Measurements from ENCODE around the gene NUBP2. TPM values are rescaled to one million over a fixed set of nuclear protein-coding genes. Genes with fewer than 3 reads are reported as not detected.

Gene NUBP2
- total and polyA plus RNA-seq, 10 of the 15 experiments (the other 5 are each of a cell fraction or from before 2014, with no cell fraction given) = 1.9 to 129 (median 51.7) TPM

DNA sequence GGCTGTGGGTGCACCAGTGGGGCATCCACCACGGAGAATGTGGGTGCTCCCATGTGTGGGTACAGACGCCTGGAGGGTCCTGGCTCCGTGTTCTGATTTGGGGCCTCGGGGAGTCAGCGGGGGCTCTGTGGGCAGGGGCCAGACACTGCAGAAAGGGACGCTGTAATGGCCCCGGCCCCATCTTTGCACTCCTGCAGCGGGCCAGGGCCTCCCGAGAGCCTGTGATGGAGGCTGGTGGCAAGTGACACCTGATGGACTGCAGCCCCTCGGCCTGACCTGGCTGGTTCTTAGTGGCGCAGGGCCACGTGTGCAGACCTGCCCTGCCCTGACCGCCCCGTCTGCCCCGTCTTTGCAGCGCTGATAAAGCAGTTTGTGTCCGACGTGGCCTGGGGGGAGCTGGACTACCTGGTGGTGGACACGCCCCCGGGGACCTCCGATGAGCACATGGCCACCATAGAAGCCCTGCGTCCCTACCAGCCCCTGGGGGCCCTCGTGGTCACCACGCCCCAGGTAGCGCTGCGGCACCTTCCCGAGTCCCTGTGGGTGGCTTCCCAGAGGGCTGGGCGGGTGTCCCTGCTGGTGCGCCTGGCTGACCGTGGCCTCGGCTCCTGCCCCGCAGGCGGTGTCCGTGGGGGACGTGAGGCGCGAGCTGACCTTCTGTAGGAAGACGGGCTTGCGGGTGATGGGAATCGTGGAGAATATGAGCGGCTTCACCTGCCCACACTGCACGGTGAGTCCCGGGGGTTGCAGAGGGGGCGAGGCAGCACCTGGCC lies 4.7 kb downstream of the NUBP2 start:
- ChIA-PET CTCF (no interaction called here), POLR2A (no interaction called here), SMC1A (ENCODE audit: uncharacterized antibody, unreplicated experiment) (no interaction called here), RAD21 (ENCODE audit: unreplicated experiment) (no interaction called here)
- H3K36me3 ChIP-seq (ENCODE audit: control insufficient read depth in 2 of 2, insufficient read depth in 2 of 2, low read length in 1 of 2) = peaks cover 5 to 12% of the 10 kb centered on the region in 2 experiments; a peak in 3 of 4 replicates
- intact Hi-C loops (cut with micrococcal nuclease; ENCODE audit: unreplicated experiment) (no loop called here), in situ Hi-C loops (cut with MboI) (no loop called here)
- DNase-seq (ENCODE audit: low read depth, low spot score) (no peak), FAIRE-seq (no peak), ATAC-seq (no peak)
- H3K27me3 ChIP-seq (replicated peaks in 1 of 2; ENCODE audit: control insufficient read depth in 2 of 2, insufficient read depth in 2 of 2, low read length in 1 of 2) = no peaks in the 10 kb centered on the region
- no peak overlapping the region for H3K4me2 ChIP-seq (ENCODE audit: control insufficient read depth, insufficient read depth)
- no peaks in the 10 kb centered on the region for H3K9me3 ChIP-seq (replicated peaks; ENCODE audit: control insufficient read depth, insufficient read depth, low read length)
- no TSS peak for BruUV-seq (replicated peaks)
- no peak overlapping the region for H3K9ac ChIP-seq (ENCODE audit: control insufficient read depth, insufficient read depth, low read length)
- H2AFZ ChIP-seq (ENCODE audit: control insufficient read depth, low read depth, low read length) = no peak overlapping the region
- 90% methylated on average over 41 of the region's 44 CpGs for whole genome bisulfite sequencing (ENCODE audit: insufficient coverage, insufficient replicate concordance, low lambda C conversion rate, missing lambda C conversion rate)
- no peaks in the 10 kb centered on the region for H4K20me1 ChIP-seq (ENCODE audit: control insufficient read depth, insufficient read depth)
- H3K27ac ChIP-seq (ENCODE audit: control insufficient read depth, insufficient read depth) = no peak overlapping the region
- no peak overlapping the region for H3K4me3 ChIP-seq
- peaks cover 15% of the 10 kb centered on the region for H3K79me2 ChIP-seq (ENCODE audit: control insufficient read depth, insufficient read depth, low read length)
- H3K4me1 ChIP-seq (ENCODE audit: control insufficient read depth, insufficient read depth, low read length) = no peaks in the 10 kb centered on the region
- no peak for TF ChIP-seq BCL3 (IDR thresholded peaks at IDR 0.05; ENCODE audit: borderline replicate concordance, insufficient read depth, low read depth, low read length, poor library complexity, severe bottlenecking)
- TF ChIP-seq, protein P1, sequence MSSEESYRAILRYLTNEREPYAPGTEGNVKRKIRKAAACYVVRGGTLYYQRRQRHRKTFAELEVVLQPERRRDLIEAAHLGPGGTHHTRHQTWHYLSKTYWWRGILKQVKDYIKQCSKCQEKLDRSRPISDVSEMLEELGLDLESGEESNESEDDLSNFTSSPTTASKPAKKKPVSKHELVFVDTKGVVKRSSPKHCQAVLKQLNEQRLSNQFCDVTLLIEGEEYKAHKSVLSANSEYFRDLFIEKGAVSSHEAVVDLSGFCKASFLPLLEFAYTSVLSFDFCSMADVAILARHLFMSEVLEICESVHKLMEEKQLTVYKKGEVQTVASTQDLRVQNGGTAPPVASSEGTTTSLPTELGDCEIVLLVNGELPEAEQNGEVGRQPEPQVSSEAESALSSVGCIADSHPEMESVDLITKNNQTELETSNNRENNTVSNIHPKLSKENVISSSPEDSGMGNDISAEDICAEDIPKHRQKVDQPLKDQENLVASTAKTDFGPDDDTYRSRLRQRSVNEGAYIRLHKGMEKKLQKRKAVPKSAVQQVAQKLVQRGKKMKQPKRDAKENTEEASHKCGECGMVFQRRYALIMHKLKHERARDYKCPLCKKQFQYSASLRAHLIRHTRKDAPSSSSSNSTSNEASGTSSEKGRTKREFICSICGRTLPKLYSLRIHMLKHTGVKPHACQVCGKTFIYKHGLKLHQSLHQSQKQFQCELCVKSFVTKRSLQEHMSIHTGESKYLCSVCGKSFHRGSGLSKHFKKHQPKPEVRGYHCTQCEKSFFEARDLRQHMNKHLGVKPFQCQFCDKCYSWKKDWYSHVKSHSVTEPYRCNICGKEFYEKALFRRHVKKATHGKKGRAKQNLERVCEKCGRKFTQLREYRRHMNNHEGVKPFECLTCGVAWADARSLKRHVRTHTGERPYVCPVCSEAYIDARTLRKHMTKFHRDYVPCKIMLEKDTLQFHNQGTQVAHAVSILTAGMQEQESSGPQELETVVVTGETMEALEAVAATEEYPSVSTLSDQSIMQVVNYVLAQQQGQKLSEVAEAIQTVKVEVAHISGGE (CRISPR knock-in tag; IDR thresholded peaks at IDR 0.05) = no peak
- TF ChIP-seq DPF2 (IDR thresholded peaks at IDR 0.05) = no peak
- TF ChIP-seq MTA2 (IDR thresholded peaks at IDR 0.05; ENCODE audit: low read depth) = no peak
- no peak for TF ChIP-seq MYC (IDR thresholded peaks at IDR 0.05; ENCODE audit: insufficient read depth, insufficient read length, insufficient replicate concordance, low read length, severe bottlenecking)
- TF ChIP-seq HDAC2 (IDR thresholded peaks at IDR 0.05) = no peak
- no peak for TF ChIP-seq GABPA (IDR thresholded peaks at IDR 0.05; ENCODE audit: low read depth)
- no peak for TF ChIP-seq RBBP5 (conservative IDR thresholded peaks at IDR 0.05)
- no peak for TF ChIP-seq BACH1 (IDR thresholded peaks at IDR 0.05; ENCODE audit: borderline replicate concordance)
- TF ChIP-seq SKIL (IDR thresholded peaks at IDR 0.05; ENCODE audit: low read depth, poor library complexity, severe bottlenecking) = no peak
- TF ChIP-seq EGR1 (IDR thresholded peaks at IDR 0.05; ENCODE audit: borderline replicate concordance in 1 of 2, low read depth in 2 of 2, low read length in 2 of 2) = no peak
- no peak for TF ChIP-seq NFXL1 (IDR thresholded peaks at IDR 0.05; ENCODE audit: borderline replicate concordance)
- TF ChIP-seq NRF1 (conservative IDR thresholded peaks at IDR 0.05; ENCODE audit: low read depth, low read length) = no peak
- TF ChIP-seq ESRRA (IDR thresholded peaks at IDR 0.05; ENCODE audit: low read length) = no peak
